ENCODE results near the gene ADAMTS16.

Gene ADAMTS16

DNA sequence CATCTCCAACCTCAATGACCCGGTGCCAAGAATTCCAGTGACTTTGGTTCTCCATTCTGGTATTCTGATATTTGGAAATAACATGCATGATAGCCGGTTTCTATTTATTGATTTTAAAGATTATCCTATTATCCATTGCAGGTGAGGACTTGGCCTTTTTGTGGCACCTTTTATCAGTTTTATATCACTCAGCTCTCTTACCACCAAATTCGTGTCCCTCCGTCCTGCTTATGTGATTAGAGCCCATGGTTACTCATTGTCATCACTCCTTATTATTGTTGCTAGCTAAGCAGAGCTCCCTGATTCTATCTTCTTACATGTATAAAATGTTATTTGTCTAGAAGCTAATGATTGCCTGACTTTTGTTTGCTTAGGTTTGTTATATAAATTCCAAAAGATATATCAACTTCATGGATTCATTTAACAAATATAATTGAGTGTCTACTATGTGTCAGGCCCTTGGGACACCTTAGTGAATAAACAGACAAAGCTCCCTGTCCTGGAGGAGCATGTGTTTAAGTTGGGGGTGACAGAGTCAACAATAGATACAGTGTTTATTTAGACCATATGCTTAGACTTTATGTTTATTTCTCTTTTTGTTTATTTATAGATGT lies 138.2 kb downstream of the ADAMTS16 start:
- TF ChIP-seq, protein P1, sequence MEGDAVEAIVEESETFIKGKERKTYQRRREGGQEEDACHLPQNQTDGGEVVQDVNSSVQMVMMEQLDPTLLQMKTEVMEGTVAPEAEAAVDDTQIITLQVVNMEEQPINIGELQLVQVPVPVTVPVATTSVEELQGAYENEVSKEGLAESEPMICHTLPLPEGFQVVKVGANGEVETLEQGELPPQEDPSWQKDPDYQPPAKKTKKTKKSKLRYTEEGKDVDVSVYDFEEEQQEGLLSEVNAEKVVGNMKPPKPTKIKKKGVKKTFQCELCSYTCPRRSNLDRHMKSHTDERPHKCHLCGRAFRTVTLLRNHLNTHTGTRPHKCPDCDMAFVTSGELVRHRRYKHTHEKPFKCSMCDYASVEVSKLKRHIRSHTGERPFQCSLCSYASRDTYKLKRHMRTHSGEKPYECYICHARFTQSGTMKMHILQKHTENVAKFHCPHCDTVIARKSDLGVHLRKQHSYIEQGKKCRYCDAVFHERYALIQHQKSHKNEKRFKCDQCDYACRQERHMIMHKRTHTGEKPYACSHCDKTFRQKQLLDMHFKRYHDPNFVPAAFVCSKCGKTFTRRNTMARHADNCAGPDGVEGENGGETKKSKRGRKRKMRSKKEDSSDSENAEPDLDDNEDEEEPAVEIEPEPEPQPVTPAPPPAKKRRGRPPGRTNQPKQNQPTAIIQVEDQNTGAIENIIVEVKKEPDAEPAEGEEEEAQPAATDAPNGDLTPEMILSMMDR (conservative IDR thresholded peaks at IDR 0.05; ENCODE audit: control insufficient read depth, insufficient read depth, low read depth, low read length), result no peak
- no peak for DNase-seq (ENCODE audit: low read depth)
- H3K4me3 ChIP-seq (ENCODE audit: control insufficient read depth, low read depth, low read length), result no peak overlapping the region

GRCh38 chr5:5278815-5279381 lies 138.8 kb downstream of the ADAMTS16 start:
- no peak for DNase-seq (ENCODE audit: low read depth)
- H3K4me3 ChIP-seq (ENCODE audit: control insufficient read depth, low read depth, low read length), result no peak overlapping the region
- TF ChIP-seq, protein P1 (conservative IDR thresholded peaks at IDR 0.05; ENCODE audit: control insufficient read depth, insufficient read depth, low read depth, low read length), result no peak

- TF ChIP-seq, protein P1 (conservative IDR thresholded peaks at IDR 0.05; ENCODE audit: control insufficient read depth, insufficient read depth, low read depth, low read length), result no peak
- H3K4me3 ChIP-seq (ENCODE audit: control insufficient read depth, low read depth, low read length), result no peak overlapping the region
- peak; percentile 11 for DNase-seq (ENCODE audit: low read depth)
Measured at GRCh38 chr5:5285906-5286305, 145.8 kb downstream of the ADAMTS16 start.

- no peak overlapping the region for H3K4me3 ChIP-seq (ENCODE audit: control insufficient read depth, low read depth, low read length)
- DNase-seq (ENCODE audit: low read depth), result no peak
- TF ChIP-seq, protein P1 (conservative IDR thresholded peaks at IDR 0.05; ENCODE audit: control insufficient read depth, insufficient read depth, low read depth, low read length), result no peak
Measured at GRCh38 chr5:5287419-5287818, 147.3 kb downstream of the ADAMTS16 start.

- DNase-seq (ENCODE audit: low read depth), result peak; percentile 21
- TF ChIP-seq, protein P1 (conservative IDR thresholded peaks at IDR 0.05; ENCODE audit: control insufficient read depth, insufficient read depth, low read depth, low read length), result no peak
- no peak overlapping the region for H3K4me3 ChIP-seq (ENCODE audit: control insufficient read depth, low read depth, low read length)
Measured at GRCh38 chr5:5288201-5288600, 148.1 kb downstream of the ADAMTS16 start.

DNA sequence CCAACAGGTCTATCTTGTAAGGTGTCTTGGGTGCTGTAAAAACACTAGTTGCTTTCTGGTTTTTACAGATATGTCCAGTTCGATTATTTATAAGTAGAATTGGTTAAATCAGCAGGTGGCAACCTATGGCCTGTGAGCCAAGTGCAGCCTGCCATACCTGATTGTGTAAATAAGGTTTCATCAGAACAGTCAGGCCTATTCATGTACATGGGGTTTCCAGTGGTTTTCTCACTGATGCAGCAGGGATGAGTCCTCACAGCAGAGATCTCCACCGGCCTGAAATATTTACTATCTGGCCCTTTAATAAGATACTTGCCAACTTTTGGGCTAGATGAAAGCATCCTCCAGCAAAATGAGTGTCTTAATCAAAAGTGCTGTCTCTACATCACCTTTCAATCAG lies 149.4 kb downstream of the ADAMTS16 start:
- TF ChIP-seq, protein P1 (conservative IDR thresholded peaks at IDR 0.05; ENCODE audit: control insufficient read depth, insufficient read depth, low read depth, low read length), result no peak
- no peak overlapping the region for H3K4me3 ChIP-seq (ENCODE audit: control insufficient read depth, low read depth, low read length)
- DNase-seq (ENCODE audit: low read depth), result no peak
